ENCODE data around the gene SBK2.
"Not testable (repeated sequence)": the region's sequence is repeated elsewhere in the genome, so short reads cannot be mapped to it uniquely, and the experiment has no call there.

SBK2 gene, protein sequence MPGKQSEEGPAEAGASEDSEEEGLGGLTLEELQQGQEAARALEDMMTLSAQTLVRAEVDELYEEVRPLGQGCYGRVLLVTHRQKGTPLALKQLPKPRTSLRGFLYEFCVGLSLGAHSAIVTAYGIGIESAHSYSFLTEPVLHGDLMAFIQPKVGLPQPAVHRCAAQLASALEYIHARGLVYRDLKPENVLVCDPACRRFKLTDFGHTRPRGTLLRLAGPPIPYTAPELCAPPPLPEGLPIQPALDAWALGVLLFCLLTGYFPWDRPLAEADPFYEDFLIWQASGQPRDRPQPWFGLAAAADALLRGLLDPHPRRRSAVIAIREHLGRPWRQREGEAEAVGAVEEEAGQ
- total RNA-seq = 0 to 0.62 reads per million in 2 donors

DNA sequence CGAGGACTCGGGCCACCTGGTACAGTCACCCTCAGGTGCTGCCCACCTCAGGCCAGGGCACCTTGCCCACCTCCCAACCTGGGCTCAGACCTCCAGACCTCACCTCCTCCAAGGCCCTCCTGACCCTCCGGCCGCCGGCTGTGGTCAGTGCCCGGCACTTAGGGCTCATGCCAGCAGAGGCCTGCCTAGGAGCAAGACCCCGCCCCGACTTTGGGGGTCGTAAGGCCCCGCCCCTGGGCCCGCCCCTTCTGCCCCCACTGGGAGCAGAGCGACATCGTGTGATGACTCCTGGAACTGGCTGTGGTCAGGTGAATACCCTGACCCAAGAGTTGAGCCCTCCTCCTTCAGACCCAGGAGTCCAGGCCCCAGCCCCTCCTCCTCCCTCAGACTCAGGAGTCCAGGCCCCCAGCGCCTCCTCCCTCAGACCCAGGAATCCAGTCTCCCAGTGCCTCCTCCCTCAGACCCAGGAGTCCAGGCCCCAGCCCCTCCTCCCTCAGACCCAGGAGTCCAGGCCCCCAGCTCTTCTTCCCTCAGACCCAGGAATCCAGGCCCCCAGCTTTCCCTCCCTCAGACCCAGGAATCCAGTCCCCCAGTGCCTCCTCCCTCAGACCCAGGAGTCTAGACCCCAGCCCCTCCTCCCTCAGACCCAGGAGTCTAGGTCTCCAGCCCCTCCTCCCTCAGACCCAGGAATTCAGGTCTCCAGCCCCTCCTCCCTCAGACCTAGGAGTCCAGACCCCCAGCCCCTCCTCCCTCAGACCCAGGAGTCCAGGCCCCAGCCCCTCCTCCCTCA lies at the start of gene SBK2:
TSS of gene SBK2 (minus strand) at position 183 of the 790 bp plus-strand sequence. CDS start 839 bp downstream, outside the sequence.
- DNase-seq = no peak

DNA sequence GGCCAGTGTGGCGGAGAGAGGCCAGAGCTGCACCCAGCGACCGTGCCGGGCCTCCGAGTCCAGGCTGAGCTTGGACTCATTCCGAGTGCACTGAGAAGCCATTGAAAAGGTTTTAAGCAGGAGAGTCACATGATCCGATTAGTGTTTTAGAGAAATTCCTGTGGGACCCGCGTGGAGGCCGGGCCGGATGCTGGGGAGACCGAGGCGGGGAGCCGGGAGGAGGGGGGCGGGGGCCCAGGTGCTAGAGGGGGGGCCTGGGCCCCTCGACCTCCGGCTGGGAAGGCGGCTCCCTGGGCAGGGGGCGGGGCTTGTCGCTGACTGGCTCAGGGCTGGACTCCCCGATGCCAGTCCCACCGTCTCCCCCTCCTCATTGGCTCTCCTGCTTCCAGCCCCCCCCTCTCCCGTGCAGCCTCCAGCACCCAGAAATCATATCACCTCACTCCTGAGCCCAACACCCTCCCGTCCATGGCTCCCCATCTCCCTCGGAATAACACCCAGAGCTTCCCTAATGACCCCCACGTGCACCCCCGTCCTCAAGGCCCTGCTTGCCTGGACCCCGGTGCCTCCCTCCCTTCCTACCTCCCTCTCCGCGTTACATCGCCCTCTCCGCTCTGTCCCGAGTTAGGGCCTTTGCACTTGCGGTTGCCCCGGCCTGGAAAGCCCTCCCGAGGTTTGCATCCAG lies 48.9 kb upstream of the SBK2 start:
- DNase-seq = peak in 2 of 5 experiments; percentile 27 to 37

GRCh38 chr19:55584871-55585270 lies 47.9 kb upstream of the SBK2 start:
- DNase-seq = no peak

DNA sequence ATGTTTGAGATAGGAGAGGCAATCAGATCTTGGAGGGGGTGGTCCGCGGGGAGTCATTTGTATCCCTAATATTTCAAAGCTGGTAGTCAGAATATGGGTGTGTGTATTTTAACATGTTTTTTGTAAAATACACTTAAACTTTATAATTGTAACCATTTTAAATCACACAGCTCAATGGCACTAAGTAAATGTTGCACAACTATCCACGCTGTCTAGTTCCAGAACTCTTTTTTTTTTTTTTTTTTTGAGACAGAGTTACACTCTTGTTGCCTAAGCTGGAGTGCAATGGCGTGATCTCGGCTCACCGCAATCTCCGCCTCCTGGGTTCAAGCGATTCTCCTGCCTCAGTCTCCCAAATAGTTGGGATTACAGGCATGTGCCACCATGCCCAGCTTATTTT lies 47.0 kb upstream of the SBK2 start:
- DNase-seq = not testable (repeated sequence)

- not testable (repeated sequence) for DNase-seq
These were observed 45.4 kb upstream of the SBK2 start for GRCh38 chr19:55582284-55582683.

GRCh38 chr19:55581823-55582223 lies 44.9 kb upstream of the SBK2 start:
- DNase-seq = no peak

DNA sequence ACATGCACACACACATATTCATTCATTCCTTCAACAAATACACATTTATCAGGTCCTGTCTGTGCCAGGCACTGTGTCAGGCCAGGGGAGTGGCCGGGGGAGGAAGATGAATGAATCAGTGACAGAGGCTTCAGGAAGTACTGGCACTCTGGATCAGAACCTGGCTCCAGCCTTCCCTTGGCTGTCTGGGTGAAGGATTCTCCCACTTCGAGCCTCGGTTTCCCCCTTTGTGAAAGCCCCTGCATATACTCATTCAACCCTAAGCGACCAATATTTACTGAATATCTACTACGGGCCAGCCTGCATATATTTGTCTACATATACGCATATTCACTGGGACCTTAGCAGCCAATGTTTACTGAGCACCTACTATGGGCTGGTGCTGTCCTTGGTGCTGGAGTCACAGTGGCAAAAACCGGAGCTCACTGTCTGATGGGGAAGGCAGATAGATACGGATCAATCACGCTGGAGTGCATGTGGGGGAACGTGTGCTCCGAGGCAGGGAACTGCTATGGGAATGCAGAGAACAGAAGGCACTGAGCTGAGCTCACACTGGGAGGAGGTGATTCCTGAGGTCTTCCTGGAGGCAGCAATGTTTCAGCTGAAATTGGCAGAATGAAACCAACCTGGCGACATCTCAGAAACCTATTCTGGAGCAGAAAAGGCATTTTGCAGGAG lies 44.4 kb upstream of the SBK2 start:
- DNase-seq = peak in 1 of 5 experiments; percentile 38

- peak; percentile 27 to 86 (median 57) for DNase-seq
These were observed 43.8 kb upstream of the SBK2 start, which contains the start of gene ZNF579 for GRCh38 chr19:55580628-55581144. Gene ZNF579 (minus strand): TSS chr19:55580848. CDS start chr19:55579639, 1,209 bp downstream.

DNA sequence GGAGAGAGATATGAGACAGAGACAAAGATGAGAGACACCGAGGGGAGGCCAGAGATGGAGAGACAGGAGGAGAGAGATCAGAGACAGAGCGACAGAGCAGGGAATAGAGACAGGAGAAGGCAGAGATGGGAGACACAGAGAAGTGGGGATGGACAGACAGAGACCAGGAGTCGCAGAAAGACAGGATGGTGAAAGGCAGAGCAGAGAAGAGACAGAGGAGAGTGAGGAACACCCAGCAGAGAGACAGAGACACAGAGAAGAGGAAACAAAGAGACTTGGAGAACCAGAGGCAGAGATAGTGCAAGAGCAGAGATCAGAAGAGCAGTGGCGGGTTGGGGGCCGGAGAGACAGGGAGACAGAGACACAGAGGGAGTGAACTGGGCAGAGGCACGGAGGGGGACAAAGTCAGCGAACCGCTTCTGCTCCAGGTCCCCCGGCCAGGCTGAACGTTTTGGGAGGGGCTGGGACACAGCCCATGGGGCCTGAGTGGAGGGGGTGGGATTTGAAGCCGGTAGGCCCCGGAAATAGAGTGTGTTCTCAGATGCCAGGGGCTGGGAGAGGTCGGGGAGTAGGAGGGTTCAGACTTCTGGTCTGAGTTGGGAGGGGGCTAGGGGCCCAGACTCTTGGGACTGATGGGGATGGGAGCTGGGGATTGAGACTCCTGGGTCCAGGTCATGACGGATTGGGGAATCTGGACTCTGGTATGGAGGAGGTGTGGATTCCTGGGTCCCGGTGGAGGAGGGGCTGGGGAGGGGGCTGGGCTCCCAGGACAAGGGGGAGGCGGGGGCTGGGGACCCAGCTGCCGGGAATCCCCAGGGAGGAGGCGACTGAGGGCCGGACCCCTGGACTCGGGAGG lies 43.1 kb upstream of the SBK2 start:
- no peak for DNase-seq

DNA sequence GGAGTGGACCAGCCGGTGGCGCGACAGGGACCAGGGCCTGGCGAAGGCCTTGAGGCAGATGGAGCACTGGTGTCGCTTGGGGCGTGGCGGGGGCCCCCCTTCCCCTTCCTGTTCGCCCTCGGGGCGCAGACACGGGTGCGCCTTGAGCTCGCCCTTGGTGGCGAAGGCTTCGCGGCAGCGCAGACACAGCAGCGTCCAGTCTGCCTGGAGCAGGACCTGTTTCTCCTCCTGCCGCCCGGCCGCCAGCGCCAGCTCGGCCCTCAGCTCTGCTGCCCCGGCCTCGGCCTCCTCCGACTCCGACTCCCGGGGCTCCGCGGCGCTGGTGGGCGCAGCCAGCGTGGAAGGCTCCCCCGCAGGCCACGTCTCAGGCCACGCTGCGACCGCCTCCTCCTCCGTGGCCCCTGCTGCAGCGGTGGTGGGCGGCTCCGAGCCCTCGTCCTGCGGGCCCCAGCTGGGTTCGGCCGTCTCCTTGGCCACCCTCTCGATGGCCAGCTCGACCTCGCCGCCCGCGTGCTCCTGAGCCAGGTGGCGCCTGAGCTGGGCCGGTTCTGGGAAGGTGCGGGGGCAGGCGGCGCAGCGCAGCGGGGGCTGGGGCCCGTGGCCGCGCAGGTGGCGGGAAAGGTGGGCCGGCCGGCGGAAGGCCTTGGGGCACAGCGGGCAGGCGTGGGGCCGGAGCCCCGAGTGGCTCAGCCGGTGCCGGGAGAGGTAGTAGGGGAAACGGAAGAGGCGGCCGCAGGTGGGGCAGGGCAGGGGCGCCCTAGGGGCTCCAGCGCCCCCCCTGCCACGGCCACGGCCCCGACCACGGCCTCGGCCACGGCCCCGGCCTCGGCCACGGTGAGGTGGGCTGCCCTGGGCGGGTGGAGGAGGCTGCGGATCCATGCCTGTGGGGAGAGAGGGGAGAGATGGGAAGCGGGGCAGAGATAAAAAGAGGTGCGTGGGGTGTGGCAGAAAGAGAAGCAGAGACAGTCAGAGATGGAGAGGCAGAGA lies 42.1 kb upstream of the SBK2 start:
- no peak for DNase-seq

GRCh38 chr19:55578031-55578760 lies 41.3 kb upstream of the SBK2 start:
- no peak for DNase-seq

- no peak for DNase-seq
These were observed 39.8 kb upstream of the SBK2 start for GRCh38 chr19:55576746-55577145.

GRCh38 chr19:55573929-55574328 lies 37.0 kb upstream of the SBK2 start:
- DNase-seq = not testable (repeated sequence)

DNA sequence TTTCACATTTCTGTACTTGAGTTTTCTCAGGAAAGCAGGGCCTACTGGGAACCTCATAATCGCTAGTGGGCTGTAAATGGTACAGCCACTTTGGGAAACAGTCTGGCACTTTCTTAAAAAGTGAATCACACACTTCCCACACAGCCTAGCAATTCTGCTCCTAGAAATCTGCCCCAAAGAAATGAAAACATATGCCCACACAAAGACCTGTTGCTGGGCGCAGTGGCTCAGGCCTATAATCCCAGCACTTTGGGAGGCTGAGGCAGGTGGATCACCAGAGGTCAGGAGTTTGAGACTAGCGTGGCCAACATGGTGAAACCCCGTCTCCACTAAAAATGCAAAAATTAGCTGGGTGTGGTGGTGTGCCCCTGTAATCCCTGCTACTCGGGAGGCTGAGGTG lies 32.5 kb upstream of the SBK2 start:
- DNase-seq = not testable (repeated sequence)

DNA sequence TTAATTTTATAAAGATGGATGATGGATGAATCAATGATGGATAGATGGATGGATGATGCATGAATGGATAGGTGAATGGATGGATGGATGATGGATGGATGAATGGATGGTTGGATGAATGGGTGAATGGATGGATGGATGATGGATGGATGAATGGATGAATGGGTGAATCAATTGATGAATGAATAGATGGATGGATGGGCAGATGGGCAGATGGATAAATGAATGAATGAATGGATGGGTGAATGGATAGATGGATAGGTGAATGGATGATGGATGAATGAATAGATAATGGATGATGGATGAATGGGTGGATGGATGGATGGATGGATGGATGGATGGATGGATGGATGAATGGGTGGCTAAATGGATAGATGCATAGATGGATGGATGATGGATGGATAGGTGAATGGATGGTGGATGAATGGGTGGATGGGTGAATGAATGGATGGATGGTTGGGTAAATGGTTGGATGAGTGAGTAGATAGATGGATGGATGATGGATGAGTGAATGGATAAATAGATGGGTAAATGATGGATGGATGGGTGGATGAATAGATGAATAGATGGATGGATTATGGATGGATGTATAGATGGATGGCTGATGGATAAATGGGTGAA lies 30.9 kb upstream of the SBK2 start:
- DNase-seq = no peak

DNA sequence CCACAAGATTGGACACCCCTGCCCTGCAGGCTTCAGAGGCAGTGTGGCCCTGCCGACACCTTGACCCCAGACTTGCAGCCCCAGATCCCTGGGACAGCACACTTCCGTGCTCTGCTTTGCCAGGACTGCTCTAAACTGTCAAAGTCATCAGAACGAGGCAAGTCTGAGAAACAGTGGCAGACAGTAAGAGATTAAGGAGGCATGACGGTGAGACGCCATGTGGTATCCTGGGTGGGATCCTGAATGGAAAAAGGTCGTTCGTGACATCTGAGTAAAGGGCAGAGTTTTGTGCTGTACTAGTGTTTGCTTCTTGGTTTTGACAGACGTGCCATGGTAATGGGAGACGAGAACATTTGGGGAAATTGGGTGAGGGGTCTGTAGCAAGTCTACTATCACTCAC lies 29.9 kb upstream of the SBK2 start:
- DNase-seq = no peak

DNA sequence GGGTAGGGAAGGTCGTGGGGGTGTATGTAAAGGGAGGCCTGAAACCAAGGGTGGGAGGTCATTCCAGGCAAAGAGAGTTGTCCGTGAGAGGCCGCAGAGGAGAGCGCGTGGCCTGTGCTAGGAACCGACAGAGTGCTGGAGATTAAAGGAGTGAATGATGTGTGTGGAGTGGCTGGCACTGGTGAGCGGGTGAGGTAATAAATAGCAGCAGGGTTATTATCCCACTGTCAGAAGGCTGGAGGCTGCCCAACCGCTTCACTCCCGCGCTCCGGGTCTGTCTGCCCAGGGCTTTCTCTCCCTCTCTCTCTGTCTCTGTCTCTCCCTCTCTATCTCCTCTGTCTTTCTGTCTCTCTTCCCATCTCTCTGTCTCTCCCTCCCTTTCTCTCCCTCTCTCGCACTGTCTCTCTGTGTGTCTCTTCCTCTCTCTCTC lies 26.3 kb upstream of the SBK2 start:
- DNase-seq = no peak

- no peak for DNase-seq
These were observed 22.8 kb upstream of the SBK2 start for GRCh38 chr19:55559684-55560083.

GRCh38 chr19:55554741-55555152 lies 17.8 kb upstream of the SBK2 start:
- no peak for DNase-seq
